GM23338 (cell line): Measurements from ENCODE around the gene ANKRD53. TPM values are rescaled to one million over a fixed set of nuclear protein-coding genes. Genes with fewer than 3 reads are reported as not detected.
A peak's percentile ranks its signal among the peaks of the same experiment; 100 is the strongest.

Source experiments
- ATAC-seq: fragments of 200-7000 bp; cut with Tn5 transposase; 3 replicates; pipeline ENCODE4 v1.9.1; 2020
- DNase-seq: peaks from one replicate; pipeline ENCODE4 v3.0.0-alpha.2; 2015; ENCODE audit warnings: low spot score
- H2AFZ ChIP-seq: fragments of 200-600 bp; sonication (generic); 2 replicates; pipeline ENCODE4 v1.8.0; 2016; ENCODE audit warnings: antibody characterized with exemption, mild to moderate bottlenecking, moderate library complexity
- H3F3A ChIP-seq: fragments of 200-600 bp; sonication (generic); replicated peaks from 2 replicates; pipeline ENCODE4 v1.8.0; 2017; ENCODE audit warnings: antibody characterized with exemption, mixed run types, low read depth
- H3K27ac ChIP-seq: fragments of 200-600 bp; sonication (generic); 2 replicates; pipeline ENCODE4 v1.6.1; 2016; ENCODE audit warnings: low read depth
- H3K27me3 ChIP-seq: fragments of 200-600 bp; sonication (generic); 2 replicates; pipeline ENCODE4 v1.8.0; 2016; ENCODE audit warnings: mild to moderate bottlenecking, mixed run types, moderate library complexity; ENCODE audit not compliant: insufficient read depth
- H3K36me3 ChIP-seq: fragments of 200-600 bp; sonication (generic); 2 replicates; pipeline ENCODE4 v1.8.0; 2016; ENCODE audit warnings: mild to moderate bottlenecking; ENCODE audit not compliant: insufficient read depth
- H3K4me1 ChIP-seq: fragments of 200-600 bp; sonication (generic); 2 replicates; pipeline ENCODE4 v1.8.0; 2016; ENCODE audit warnings: mild to moderate bottlenecking, moderate library complexity; ENCODE audit not compliant: insufficient read depth
- H3K4me2 ChIP-seq: fragments of 200-600 bp; sonication (generic); 2 replicates; pipeline ENCODE4 v1.7.1; 2017; ENCODE audit warnings: mixed run types
- H3K4me3 ChIP-seq: fragments of 200-600 bp; sonication (generic); 2 replicates; pipeline ENCODE4 v1.6.1; 2016; ENCODE audit warnings: mixed run types
- H3K79me2 ChIP-seq: fragments of 200-600 bp; sonication (generic); replicated peaks from 2 replicates; pipeline ENCODE4 v1.8.0; 2017; ENCODE audit warnings: mild to moderate bottlenecking; ENCODE audit not compliant: insufficient read depth
- H3K9me2 ChIP-seq: fragments of 200-600 bp; sonication (generic); 2 replicates; pipeline ENCODE4 v1.8.0; 2017; ENCODE audit not compliant: insufficient read depth
- H4K20me1 ChIP-seq: fragments of 200-600 bp; sonication (generic); replicated peaks from 2 replicates; pipeline ENCODE4 v1.8.0; 2017; ENCODE audit warnings: mild to moderate bottlenecking; ENCODE audit not compliant: insufficient read depth
- H3K27ac Mint-ChIP-seq: 2 replicates; pipeline ENCODE4 v1.8.0; 2020; ENCODE audit warnings: inconsistent platforms, mild to moderate bottlenecking, moderate library complexity, mixed read lengths
- H3K27me3 Mint-ChIP-seq: 3 replicates; pipeline ENCODE4 v1.8.0; 2022; ENCODE audit warnings: low read depth, mild to moderate bottlenecking, moderate library complexity, mixed read lengths, inconsistent platforms; ENCODE audit not compliant: insufficient read depth, poor library complexity
- H3K36me3 Mint-ChIP-seq: 3 replicates; pipeline ENCODE4 v1.8.0; 2021; ENCODE audit warnings: low read depth, mild to moderate bottlenecking, inconsistent platforms, moderate library complexity, mixed read lengths
- H3K4me1 Mint-ChIP-seq: 3 replicates; pipeline ENCODE4 v1.8.0; 2020; ENCODE audit warnings: mild to moderate bottlenecking, inconsistent platforms, mixed read lengths
- H3K4me3 Mint-ChIP-seq: 3 replicates; pipeline ENCODE4 v1.8.0; 2021; ENCODE audit warnings: moderate library complexity, mild to moderate bottlenecking, inconsistent platforms, mixed read lengths
- H3K9me3 Mint-ChIP-seq: 3 replicates; pipeline ENCODE4 v1.8.0; 2020; ENCODE audit warnings: moderate library complexity, mild to moderate bottlenecking, inconsistent platforms, mixed read lengths
- CREB1 ChIP-seq: fragments of 250-450 bp; sonication (Bioruptor Pico); IDR thresholded peaks from 2 replicates; pipeline ENCODE4 v1.5.0; 2020; ENCODE audit warnings: low read depth, mild to moderate bottlenecking, moderate library complexity
- EZH2 ChIP-seq: fragments of 200-600 bp; sonication (generic); IDR thresholded peaks from one replicate; pipeline ENCODE4 v1.8.0; 2017; ENCODE audit warnings: antibody characterized with exemption, mild to moderate bottlenecking, low read depth; ENCODE audit not compliant: unreplicated experiment
- EZH2phosphoT487 ChIP-seq: fragments of 200-600 bp; sonication (generic); IDR thresholded peaks from one replicate; pipeline ENCODE4 v1.8.1; 2018; ENCODE audit warnings: antibody characterized with exemption; ENCODE audit not compliant: unreplicated experiment
- JUNB ChIP-seq: IDR thresholded peaks from one replicate; pipeline ENCODE4 v1.6.1; 2016; ENCODE audit warnings: antibody characterized with exemption; ENCODE audit not compliant: unreplicated experiment
- NANOG ChIP-seq: IDR thresholded peaks from 2 replicates; pipeline ENCODE4 v1.6.1; 2016; ENCODE audit warnings: antibody characterized with exemption, borderline replicate concordance
- ZNF331 ChIP-seq: fragments of 250-450 bp; sonication (Bioruptor Pico); IDR thresholded peaks from 2 replicates; pipeline ENCODE4 v1.5.0; 2020; ENCODE audit warnings: low read depth, mild to moderate bottlenecking, moderate library complexity
- polyA plus RNA-seq: library from polyadenylated mRNA; unstranded; fragments of >200 nt; fragmentation: Nextera tagmentation; extraction: Ambion mirVana; gene quantifications from 2 replicates; pipeline ENCODE4 v1.2.1, GENCODE V29; 2016
- total RNA-seq: library from RNA; depleted of rRNA; stranded (reverse); fragments of >200 nt; shearing (Covaris generic); gene quantifications from 2 replicates; pipeline ENCODE4 v1.2.3, GENCODE V29; 2014
- TF ChIP-seq, protein P1 (sequence below): IDR thresholded peaks from 2 replicates; pipeline ENCODE4 v1.6.1; 2016; ENCODE audit warnings: antibody characterized with exemption
- TF ChIP-seq, protein P2 (sequence below): IDR thresholded peaks from one replicate; pipeline ENCODE4 v1.6.1; 2018; ENCODE audit warnings: antibody characterized with exemption; ENCODE audit not compliant: unreplicated experiment

Gene ANKRD53
- total and polyA plus RNA-seq, 2 experiments from 2014 or later = 0.32 to 0.73 TPM

DNA sequence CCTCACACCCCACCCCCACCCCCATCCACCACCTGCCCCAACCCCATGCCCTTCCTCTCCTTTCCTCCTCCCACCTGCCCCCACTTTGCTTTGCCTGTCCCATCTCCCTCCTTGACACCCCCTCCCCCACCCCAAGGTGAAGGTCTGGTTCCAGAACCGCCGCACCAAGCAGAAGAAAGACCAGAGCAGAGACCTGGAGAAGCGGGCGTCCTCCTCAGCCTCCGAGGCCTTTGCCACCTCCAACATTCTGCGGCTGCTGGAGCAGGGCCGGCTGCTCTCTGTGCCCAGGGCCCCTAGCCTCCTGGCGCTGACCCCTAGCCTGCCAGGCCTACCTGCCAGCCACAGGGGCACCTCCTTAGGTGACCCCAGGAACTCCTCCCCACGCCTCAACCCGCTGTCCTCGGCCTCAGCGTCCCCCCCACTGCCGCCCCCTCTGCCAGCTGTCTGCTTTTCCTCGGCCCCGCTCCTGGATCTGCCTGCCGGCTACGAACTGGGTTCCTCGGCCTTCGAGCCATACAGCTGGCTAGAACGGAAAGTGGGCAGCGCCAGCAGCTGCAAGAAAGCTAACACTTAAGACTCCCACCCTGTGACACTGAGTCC lies 45.7 kb upstream of the ANKRD53 start:
- DNase-seq = no peak
- no peak overlapping the region for H3K27ac Mint-ChIP-seq

DNA sequence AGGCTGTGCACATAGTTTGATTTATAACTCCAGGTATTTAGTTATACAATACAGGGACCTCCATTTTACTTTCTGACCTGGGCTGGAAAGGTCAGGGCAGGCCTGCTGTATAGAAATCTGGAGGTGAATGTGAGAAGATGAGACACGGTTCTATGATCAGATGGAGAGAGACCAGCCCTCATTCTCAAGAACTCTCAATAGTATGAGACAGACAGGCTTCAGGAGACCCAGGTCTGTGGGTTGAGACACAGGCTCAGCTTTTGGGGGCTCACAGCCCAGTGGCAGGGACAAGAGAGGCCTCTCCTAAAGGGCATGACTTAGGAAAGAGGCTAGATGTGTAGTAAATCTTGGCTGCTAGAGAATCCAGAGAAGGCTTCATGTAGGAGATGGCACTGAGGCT lies 43.4 kb upstream of the ANKRD53 start:
- H3K27me3 Mint-ChIP-seq = peaks cover 44% of the 10 kb centered on the region

More for the DNA sequence above, 45.7 kb upstream of the ANKRD53 start:
- Histone ChIP-seq H3K27ac (no peak overlapping the region), H3K36me3 (no peaks in the 10 kb centered on the region), H3K79me2 (no peaks in the 10 kb centered on the region), H3K4me1 (peaks cover 13% of the 10 kb centered on the region), H3F3A (no peaks in the 10 kb centered on the region), H3K9me2 (no peaks in the 10 kb centered on the region), H3K4me3 (no peak overlapping the region), H3K27me3 (peaks cover 8% of the 10 kb centered on the region; the same call in 1 of the 2 replicates), H3K4me2 (no peak overlapping the region), H4K20me1 (no peaks in the 10 kb centered on the region), H2AFZ (no peak overlapping the region)
- TF ChIP-seq JUNB (no peak), EZH2 (no peak), NANOG (no peak), ZNF331 (CRISPR knock-in tag) (no peak), EZH2phosphoT487 (no peak)
- TF ChIP-seq, protein P1, sequence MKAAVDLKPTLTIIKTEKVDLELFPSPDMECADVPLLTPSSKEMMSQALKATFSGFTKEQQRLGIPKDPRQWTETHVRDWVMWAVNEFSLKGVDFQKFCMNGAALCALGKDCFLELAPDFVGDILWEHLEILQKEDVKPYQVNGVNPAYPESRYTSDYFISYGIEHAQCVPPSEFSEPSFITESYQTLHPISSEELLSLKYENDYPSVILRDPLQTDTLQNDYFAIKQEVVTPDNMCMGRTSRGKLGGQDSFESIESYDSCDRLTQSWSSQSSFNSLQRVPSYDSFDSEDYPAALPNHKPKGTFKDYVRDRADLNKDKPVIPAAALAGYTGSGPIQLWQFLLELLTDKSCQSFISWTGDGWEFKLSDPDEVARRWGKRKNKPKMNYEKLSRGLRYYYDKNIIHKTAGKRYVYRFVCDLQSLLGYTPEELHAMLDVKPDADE = no peak
- ATAC-seq = no peak
- Mint-ChIP-seq H3K4me1 (peaks cover 19% of the 10 kb centered on the region), H3K27me3 (peaks cover 26% of the 10 kb centered on the region), H3K36me3 (no peaks in the 10 kb centered on the region; the same call in 2 of the 3 replicates), H3K9me3 (no peaks in the 10 kb centered on the region), H3K4me3 (no peak overlapping the region)

More for the DNA sequence above, 43.4 kb upstream of the ANKRD53 start:
- Histone ChIP-seq H3K9me2 (no peaks in the 10 kb centered on the region), H3K36me3 (no peaks in the 10 kb centered on the region), H3K4me2 (0 out of 2 replicates have a peak overlapping the region, but pooled peaks have one; percentile 43), H3K4me3 (no peak overlapping the region), H4K20me1 (no peaks in the 10 kb centered on the region), H2AFZ (no peak overlapping the region), H3K27me3 (peaks cover 28% of the 10 kb centered on the region), H3K79me2 (no peaks in the 10 kb centered on the region), H3K27ac (no peak overlapping the region), H3F3A (no peaks in the 10 kb centered on the region), H3K4me1 (peaks cover 30% of the 10 kb centered on the region)
- H3K4me3 Mint-ChIP-seq = no peak overlapping the region; the same call in 2 of the 3 replicates
- no peaks in the 10 kb centered on the region for H3K9me3 Mint-ChIP-seq
- DNase-seq (no peak), ATAC-seq (no peak)
- H3K36me3 Mint-ChIP-seq = no peaks in the 10 kb centered on the region; the same call in 2 of the 3 replicates
- H3K4me1 Mint-ChIP-seq = peaks cover 36% of the 10 kb centered on the region
- TF ChIP-seq CREB1 (CRISPR knock-in tag) = no peak
- TF ChIP-seq NANOG = no peak
- no peak for TF ChIP-seq EZH2phosphoT487
- TF ChIP-seq, protein P1 = no peak
- TF ChIP-seq, protein P2, sequence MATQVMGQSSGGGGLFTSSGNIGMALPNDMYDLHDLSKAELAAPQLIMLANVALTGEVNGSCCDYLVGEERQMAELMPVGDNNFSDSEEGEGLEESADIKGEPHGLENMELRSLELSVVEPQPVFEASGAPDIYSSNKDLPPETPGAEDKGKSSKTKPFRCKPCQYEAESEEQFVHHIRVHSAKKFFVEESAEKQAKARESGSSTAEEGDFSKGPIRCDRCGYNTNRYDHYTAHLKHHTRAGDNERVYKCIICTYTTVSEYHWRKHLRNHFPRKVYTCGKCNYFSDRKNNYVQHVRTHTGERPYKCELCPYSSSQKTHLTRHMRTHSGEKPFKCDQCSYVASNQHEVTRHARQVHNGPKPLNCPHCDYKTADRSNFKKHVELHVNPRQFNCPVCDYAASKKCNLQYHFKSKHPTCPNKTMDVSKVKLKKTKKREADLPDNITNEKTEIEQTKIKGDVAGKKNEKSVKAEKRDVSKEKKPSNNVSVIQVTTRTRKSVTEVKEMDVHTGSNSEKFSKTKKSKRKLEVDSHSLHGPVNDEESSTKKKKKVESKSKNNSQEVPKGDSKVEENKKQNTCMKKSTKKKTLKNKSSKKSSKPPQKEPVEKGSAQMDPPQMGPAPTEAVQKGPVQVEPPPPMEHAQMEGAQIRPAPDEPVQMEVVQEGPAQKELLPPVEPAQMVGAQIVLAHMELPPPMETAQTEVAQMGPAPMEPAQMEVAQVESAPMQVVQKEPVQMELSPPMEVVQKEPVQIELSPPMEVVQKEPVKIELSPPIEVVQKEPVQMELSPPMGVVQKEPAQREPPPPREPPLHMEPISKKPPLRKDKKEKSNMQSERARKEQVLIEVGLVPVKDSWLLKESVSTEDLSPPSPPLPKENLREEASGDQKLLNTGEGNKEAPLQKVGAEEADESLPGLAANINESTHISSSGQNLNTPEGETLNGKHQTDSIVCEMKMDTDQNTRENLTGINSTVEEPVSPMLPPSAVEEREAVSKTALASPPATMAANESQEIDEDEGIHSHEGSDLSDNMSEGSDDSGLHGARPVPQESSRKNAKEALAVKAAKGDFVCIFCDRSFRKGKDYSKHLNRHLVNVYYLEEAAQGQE = no peak
- H3K27ac Mint-ChIP-seq = no peak overlapping the region
